HG02943 (cell line): Measurements from ENCODE around the gene WASF3.

Experiments
- ATAC-seq: cut with Tn5 transposase; IDR thresholded peaks from one replicate; pipeline ENCODE4 v1.9.1; 2021; ENCODE audit warnings: mild to moderate bottlenecking, low read depth, moderate library complexity; ENCODE audit not compliant: unreplicated experiment

The WASF3 gene

GRCh38 chr13:26677156-26677555 lies 119.7 kb downstream of the WASF3 start:
- no peak for ATAC-seq

- no peak for ATAC-seq
Observed at GRCh38 chr13:26678330-26678729, 120.8 kb downstream of the WASF3 start.

- ATAC-seq, result no peak
Observed at GRCh38 chr13:26678796-26679195, 121.3 kb downstream of the WASF3 start.

- no peak for ATAC-seq
Observed at GRCh38 chr13:26679411-26680122, 122.1 kb downstream of the WASF3 start.

- ATAC-seq, result no peak
Observed at GRCh38 chr13:26680123-26680450, 122.6 kb downstream of the WASF3 start.

GRCh38 chr13:26680572-26680971 lies 123.1 kb downstream of the WASF3 start:
- no peak for ATAC-seq

GRCh38 chr13:26681036-26681435 lies 123.6 kb downstream of the WASF3 start:
- no peak for ATAC-seq

GRCh38 chr13:26682606-26683005 lies 125.1 kb downstream of the WASF3 start:
- ATAC-seq, result no peak

GRCh38 chr13:26685606-26686005 lies 128.1 kb downstream of the WASF3 start:
- no peak for ATAC-seq

GRCh38 chr13:26686285-26686684 lies 128.8 kb downstream of the WASF3 start:
- no peak for ATAC-seq

GRCh38 chr13:26688286-26688685 lies 130.8 kb downstream of the WASF3 start:
- ATAC-seq, result no peak

GRCh38 chr13:26688980-26689379 lies 131.5 kb downstream of the WASF3 start:
- no peak for ATAC-seq

- no peak for ATAC-seq
Observed at GRCh38 chr13:26693749-26694463, 136.4 kb downstream of the WASF3 start.

- no peak for ATAC-seq
Observed at GRCh38 chr13:26694609-26695359, 137.3 kb downstream of the WASF3 start.

GRCh38 chr13:26695360-26695705 lies 137.8 kb downstream of the WASF3 start:
- no peak for ATAC-seq

- ATAC-seq, result no peak
Observed at GRCh38 chr13:26695891-26696311, 138.4 kb downstream of the WASF3 start.

GRCh38 chr13:26697069-26697955 lies 139.8 kb downstream of the WASF3 start:
- ATAC-seq, result no peak

- no peak for ATAC-seq
Observed at GRCh38 chr13:26698392-26699196, 141.1 kb downstream of the WASF3 start.

- ATAC-seq, result no peak
Observed at GRCh38 chr13:26699197-26699490, 141.7 kb downstream of the WASF3 start.

GRCh38 chr13:26705536-26705935 lies 148.1 kb downstream of the WASF3 start:
- no peak for ATAC-seq
